ENCODE measurements around the gene ADTRP. TPM values are rescaled to one million over a fixed set of nuclear protein-coding genes. Genes with fewer than 3 reads are reported as not detected.
A peak's percentile ranks its signal among the peaks of the same experiment; 100 is the strongest.

Gene ADTRP
- total RNA-seq, 1 experiment from 2014 or later: 0.86 TPM

GRCh38 chr6:11773581-11773980 lies 5.0 kb downstream of the ADTRP start:
- DNase-seq (ENCODE audit: low read depth, low spot score) (no peak), ATAC-seq (no peak)
- ChIA-PET RAD21 (ENCODE audit: low non-redundant PET in 1 of 2, low total read pairs in 2 of 2, uncharacterized antibody in 2 of 2, unreplicated experiment in 2 of 2) (no interaction called here), CTCF (no interaction called here), POLR2A (no interaction called here)
- Histone ChIP-seq H3K9ac (ENCODE audit: low read length) (no peak overlapping the region), H2AFZ (ENCODE audit: low read depth, low read length, poor library complexity, severe bottlenecking) (no peak overlapping the region), H3K36me3 (ENCODE audit: control insufficient read depth in 1 of 2, insufficient read depth in 2 of 2, low read length in 2 of 2) (no peaks in the 10 kb centered on the region), H4K20me1 (ENCODE audit: insufficient read depth) (no peaks in the 10 kb centered on the region), H3K27ac (ENCODE audit: low read depth, low read length) (no peak overlapping the region), H3K27me3 (ENCODE audit: insufficient read depth, low read length) (no peaks in the 10 kb centered on the region), H3K4me2 (ENCODE audit: low read length) (no peak overlapping the region), H3K9me3 (ENCODE audit: control insufficient read depth in 1 of 2, insufficient read depth in 1 of 2, low read depth in 1 of 2, low read length in 2 of 2) (no peaks in the 10 kb centered on the region), H3K79me2 (ENCODE audit: insufficient read depth, low read length) (no peaks in the 10 kb centered on the region), H3K4me1 (ENCODE audit: control insufficient read depth in 1 of 2, insufficient read depth in 2 of 2, low read length in 2 of 2) (peaks cover 27 to 46% of the 10 kb centered on the region in 2 experiments), H3K9me2 (ENCODE audit: insufficient read depth) (no peaks in the 10 kb centered on the region), H3K4me3 (replicated peaks in 1 of 2; ENCODE audit: low read depth in 1 of 2, low read length in 2 of 2) (no peak overlapping the region)
- BruUV-seq (replicated peaks): no TSS peak
- intact Hi-C loops (cut with micrococcal nuclease): no loop called here
- TF ChIP-seq SIN3A (IDR thresholded peaks at IDR 0.05; ENCODE audit: low read depth) (no peak), MAX (IDR thresholded peaks at IDR 0.05) (no peak), YY1 (IDR thresholded peaks at IDR 0.05; ENCODE audit: extremely low read depth, insufficient replicate concordance, low read depth, low read length) (no peak), CTCF (IDR thresholded peaks at IDR 0.05 in 2 of 3, conservative IDR thresholded peaks at IDR 0.05 in 1 of 3; ENCODE audit: borderline replicate concordance in 1 of 3, insufficient read depth in 1 of 3, low read depth in 2 of 3, low read length in 2 of 3) (no peak), JUND (IDR thresholded peaks at IDR 0.05) (no peak), CEBPB (IDR thresholded peaks at IDR 0.05; ENCODE audit: low read depth) (no peak)

GRCh38 chr6:11773013-11773412 lies 5.6 kb downstream of the ADTRP start:
- POLR2A ChIA-PET: no interaction called here
- no peak for TF ChIP-seq ZNF274 (IDR thresholded peaks at IDR 0.05; ENCODE audit: low read depth, low read length)
- TF ChIP-seq SRF (IDR thresholded peaks at IDR 0.05; ENCODE audit: low read depth): no peak
- TF ChIP-seq RAD21 (IDR thresholded peaks at IDR 0.05; ENCODE audit: low read depth): no peak
- TF ChIP-seq ATF3 (IDR thresholded peaks at IDR 0.05): no peak
- no peak for TF ChIP-seq SP1 (IDR thresholded peaks at IDR 0.05; ENCODE audit: low read depth)
- TF ChIP-seq JUND (IDR thresholded peaks at IDR 0.05): no peak
- TF ChIP-seq ELF1 (IDR thresholded peaks at IDR 0.05; ENCODE audit: borderline replicate concordance, low read depth): no peak
- no peak for TF ChIP-seq REST (IDR thresholded peaks at IDR 0.05; ENCODE audit: low read depth)
- no peak for TF ChIP-seq EGR1 (IDR thresholded peaks at IDR 0.05; ENCODE audit: low read depth)
- no peak for TF ChIP-seq CEBPB (IDR thresholded peaks at IDR 0.05; ENCODE audit: low read depth)
- TF ChIP-seq EZH2phosphoT487 (IDR thresholded peaks at IDR 0.05; ENCODE audit: borderline replicate concordance): no peak
- no peak for TF ChIP-seq YY1 (IDR thresholded peaks at IDR 0.05; ENCODE audit: extremely low read depth, insufficient replicate concordance, low read depth, low read length)
- TF ChIP-seq SIN3A (IDR thresholded peaks at IDR 0.05; ENCODE audit: low read depth): no peak
- TF ChIP-seq TCF7L2 (IDR thresholded peaks at IDR 0.05; ENCODE audit: borderline replicate concordance, extremely low read depth, insufficient read depth, insufficient read length): no peak
- no peak; the same call in 1 of the 2 replicates for ATAC-seq
- RAD21 ChIA-PET (ENCODE audit: low non-redundant PET in 1 of 2, low total read pairs in 2 of 2, uncharacterized antibody in 2 of 2, unreplicated experiment in 2 of 2): no interaction called here
- CTCF ChIA-PET: no interaction called here
- Histone ChIP-seq H3K27ac (ENCODE audit: low read depth, low read length) (no peak overlapping the region), H3K9ac (ENCODE audit: low read length) (no peak overlapping the region), H3K4me3 (replicated peaks in 1 of 2; ENCODE audit: low read depth in 1 of 2, low read length in 2 of 2) (0 out of 4 replicates have a peak overlapping the region, but pooled peaks of 1 of the 2 experiments have one; percentile 26), H3K9me2 (ENCODE audit: insufficient read depth) (no peaks in the 10 kb centered on the region), H3K27me3 (ENCODE audit: insufficient read depth, low read length) (no peaks in the 10 kb centered on the region), H3K79me2 (ENCODE audit: insufficient read depth, low read length) (no peaks in the 10 kb centered on the region), H3K4me2 (ENCODE audit: low read length) (peak overlapping the region; percentile 73), H2AFZ (ENCODE audit: low read depth, low read length, poor library complexity, severe bottlenecking) (peak overlapping the region; percentile 66), H4K20me1 (ENCODE audit: insufficient read depth) (no peaks in the 10 kb centered on the region), H3K4me1 (ENCODE audit: control insufficient read depth in 1 of 2, insufficient read depth in 2 of 2, low read length in 2 of 2) (peaks cover 27 to 46% of the 10 kb centered on the region in 2 experiments), H3K9me3 (ENCODE audit: control insufficient read depth in 1 of 2, insufficient read depth in 1 of 2, low read depth in 1 of 2, low read length in 2 of 2) (no peaks in the 10 kb centered on the region), H3K36me3 (ENCODE audit: control insufficient read depth in 1 of 2, insufficient read depth in 2 of 2, low read length in 2 of 2) (no peaks in the 10 kb centered on the region)
- DNase-seq (ENCODE audit: low read depth, low spot score): no peak
- no TSS peak for BruUV-seq (replicated peaks)
- intact Hi-C loops (cut with micrococcal nuclease): no loop called here

Measured in HCT116 (cell line).